DLD1 (cell line): ENCODE data around the gene TRIO.

Experiments used
- in situ Hi-C: cut with HindIII; loops from 2 replicates; pipeline ENCODE4 v1.10.0; 2017; ENCODE audit warnings: low sequenced_read_pairs

Gene TRIO

GRCh38 chr5:14240359-14240758 is 97.2 kb downstream of the TRIO start:
- in situ Hi-C loops: no loop called here

DNA sequence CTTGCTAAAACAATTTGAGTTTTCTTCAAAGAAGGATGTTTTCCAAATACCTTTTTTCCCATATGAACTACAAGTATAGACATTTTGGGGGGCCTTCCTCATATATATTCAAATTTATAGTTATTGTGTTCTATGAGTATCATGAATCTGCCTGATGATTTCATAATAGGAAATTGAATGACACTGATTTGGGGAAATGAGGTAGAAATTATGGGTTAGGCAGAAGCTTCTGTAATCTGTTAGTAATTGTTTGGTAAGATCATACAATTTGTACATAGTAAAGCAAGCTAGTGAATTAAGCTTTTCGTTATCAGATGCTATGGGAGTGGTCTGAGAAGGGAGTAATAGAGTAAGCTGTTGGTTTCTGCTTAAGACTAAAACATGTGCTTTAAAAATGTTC is 98.0 kb downstream of the TRIO start:
- in situ Hi-C loops: no loop called here

DNA sequence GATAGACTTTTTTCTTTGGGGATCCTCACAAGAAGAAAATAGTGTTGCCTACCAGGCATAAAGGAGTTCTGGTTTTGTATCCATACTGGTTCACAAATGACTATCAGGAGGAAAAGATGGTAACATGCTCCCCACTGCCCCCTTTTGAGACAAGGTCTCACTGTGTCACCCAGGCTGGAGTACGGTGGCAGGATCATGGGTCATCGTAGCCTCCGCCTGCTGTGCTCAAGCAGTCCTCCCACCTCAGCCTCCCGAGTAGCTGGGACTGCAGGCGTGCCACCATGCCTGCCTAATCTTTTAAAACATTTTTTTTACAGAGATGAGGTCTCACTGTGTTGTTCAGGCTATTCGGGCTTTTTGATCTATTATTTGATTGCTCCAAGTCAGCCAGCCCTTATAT is 99.3 kb downstream of the TRIO start:
- in situ Hi-C loops: no loop called here

DNA sequence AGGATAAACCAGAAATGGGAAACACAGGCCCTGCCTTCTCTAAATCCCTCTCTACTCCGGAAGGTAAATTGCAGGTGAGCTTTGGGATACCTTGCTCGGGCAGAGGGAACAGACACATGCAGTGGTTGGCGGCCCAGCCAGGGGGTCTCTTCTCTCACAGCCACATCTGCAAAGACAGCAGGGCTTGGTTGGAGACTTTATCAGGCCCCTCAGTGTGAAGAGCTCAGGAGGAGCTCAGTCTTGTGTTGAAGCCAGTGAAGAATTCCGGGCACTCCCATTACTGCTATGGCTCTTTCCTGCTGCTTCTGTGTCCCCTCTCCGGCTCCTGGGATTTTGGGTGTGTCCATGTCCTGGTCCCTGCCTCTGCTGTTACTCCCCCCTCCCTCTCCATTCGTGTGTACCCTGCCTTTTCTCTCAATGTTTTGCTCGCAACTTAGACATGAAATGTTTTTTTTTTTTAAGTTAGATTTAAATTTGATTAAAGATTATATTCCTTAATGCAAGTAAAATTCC is 99.8 kb downstream of the TRIO start:
- in situ Hi-C loops: no loop called here

DNA sequence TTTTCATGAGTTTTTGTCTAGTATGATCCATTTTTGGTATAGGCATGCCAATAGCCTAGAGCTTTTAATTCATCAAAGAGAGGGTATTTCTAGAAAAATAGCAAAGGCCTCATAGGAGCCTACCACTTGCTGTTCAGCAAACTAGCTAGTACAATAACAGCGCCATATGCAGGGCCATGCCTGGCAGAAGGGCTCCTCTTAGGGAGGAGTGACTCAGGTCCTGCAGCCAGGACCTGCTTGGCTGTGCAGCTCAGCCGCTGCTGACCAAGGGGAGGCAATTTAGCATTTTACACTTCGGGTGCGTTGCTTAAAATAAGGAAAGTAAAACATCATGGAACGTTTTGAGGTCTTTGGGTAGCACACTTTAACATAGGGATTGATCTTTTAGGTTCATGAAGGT is 100.6 kb downstream of the TRIO start:
- in situ Hi-C loops: no loop called here

DNA sequence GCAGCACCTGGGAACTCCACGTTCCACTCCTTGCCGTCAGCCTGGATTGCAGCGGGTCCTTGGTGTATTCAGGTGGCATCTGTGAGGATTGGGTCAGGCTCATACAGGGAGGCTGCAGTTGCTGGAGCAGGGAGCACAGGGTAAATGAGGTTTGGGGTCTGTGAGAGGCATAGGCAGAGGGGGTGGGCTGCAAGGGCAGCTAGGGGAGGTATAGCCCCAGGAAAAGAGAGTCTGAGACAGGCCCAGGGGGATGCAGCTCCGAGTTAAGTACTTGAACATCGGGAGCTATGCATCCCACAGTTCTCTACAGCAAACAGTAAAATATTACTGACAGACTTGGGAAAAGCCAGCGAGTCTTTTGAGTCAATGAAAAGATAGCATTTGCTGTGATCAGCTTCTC is 101.6 kb downstream of the TRIO start:
- in situ Hi-C loops: no loop called here

GRCh38 chr5:14245132-14245925 is 102.2 kb downstream of the TRIO start:
- in situ Hi-C loops: no loop called here

DNA sequence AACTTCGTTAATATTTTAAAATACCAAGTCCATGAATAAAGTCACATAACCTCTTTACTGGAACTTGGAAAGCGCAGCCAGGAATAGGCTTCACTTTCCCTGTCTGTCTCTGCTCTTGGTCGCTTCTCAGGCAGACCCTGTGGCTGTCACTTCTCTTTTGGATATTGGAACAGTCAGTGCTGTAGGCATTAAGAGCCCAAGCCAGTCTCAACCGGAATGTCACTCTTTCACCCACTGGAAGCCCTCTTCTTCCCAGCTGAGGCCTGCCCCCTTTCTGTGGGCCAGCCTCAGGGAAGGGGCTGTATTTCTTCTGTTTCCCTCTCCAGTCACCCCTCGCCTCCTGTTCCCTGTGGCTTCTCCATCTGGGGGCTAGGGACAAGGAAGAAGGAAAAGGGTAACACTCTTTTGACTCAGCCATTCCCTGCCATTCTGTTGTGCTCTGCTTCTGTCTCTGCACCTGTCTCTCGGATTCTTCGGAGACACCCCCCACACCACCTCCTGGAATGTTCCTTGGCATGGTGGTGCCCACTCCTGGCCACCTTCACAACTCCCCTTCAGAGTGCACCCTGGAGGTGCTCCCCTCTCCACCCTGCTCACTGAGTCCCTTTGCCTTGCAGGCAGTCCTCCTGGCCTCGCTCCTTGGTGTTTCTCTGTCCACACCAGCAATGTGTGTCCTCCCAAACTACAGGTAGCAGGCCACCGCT is 103.4 kb downstream of the TRIO start:
- in situ Hi-C loops: no loop called here

GRCh38 chr5:14247054-14247386 is 103.9 kb downstream of the TRIO start:
- in situ Hi-C loops: no loop called here

GRCh38 chr5:14249258-14250082 is 106.3 kb downstream of the TRIO start:
- in situ Hi-C loops: no loop called here

DNA sequence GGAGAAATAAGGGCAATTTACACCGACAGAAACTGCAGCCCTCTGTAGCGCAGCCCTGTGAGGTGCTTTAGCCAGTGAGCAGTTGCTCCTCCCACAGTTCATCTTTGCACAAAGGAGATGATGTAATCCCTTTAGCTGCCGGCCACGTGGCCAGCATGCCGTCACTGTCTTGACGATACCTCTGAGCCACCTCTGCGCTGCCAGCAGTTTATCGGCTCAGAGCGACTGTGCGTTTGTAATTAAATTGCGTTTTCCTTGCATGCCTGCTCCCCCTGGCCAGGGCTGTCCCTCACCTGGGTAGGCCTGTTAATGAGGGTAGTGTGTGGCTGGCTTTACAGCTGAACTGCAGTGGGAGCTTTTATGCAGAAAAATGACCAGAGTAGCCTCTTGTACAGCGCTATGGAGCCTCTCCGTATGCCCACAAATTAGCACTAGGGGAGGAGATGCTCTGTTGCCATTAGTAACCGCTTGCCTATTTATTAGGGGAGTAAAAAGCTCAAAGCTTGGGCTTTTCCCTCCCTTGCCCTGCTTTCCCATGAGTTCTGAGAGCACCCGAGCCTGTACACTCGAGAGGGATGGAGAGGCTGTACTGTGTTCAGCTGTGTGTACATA is 107.0 kb downstream of the TRIO start:
- in situ Hi-C loops: no loop called here

GRCh38 chr5:14250748-14251701 is 107.9 kb downstream of the TRIO start:
- in situ Hi-C loops: no loop called here

DNA sequence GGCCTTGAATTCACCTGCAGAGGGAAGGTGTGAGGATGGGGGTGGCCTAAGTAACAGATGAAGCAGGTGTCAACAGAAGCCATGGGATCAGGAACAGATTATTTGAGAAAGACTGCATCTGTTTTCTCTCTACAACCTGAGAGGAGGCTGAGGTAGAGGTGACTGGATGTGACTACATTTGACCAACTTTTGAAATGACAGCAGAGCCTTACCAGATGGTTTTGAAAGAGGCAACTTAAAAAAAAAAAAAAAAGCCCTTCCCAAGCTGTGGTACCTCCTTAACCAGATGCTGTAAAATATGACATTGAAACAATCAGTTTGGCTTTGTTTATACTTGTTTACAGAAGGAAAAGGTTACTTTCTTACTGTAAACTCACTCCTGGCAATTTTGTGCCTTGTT is 108.6 kb downstream of the TRIO start:
- in situ Hi-C loops: no loop called here

DNA sequence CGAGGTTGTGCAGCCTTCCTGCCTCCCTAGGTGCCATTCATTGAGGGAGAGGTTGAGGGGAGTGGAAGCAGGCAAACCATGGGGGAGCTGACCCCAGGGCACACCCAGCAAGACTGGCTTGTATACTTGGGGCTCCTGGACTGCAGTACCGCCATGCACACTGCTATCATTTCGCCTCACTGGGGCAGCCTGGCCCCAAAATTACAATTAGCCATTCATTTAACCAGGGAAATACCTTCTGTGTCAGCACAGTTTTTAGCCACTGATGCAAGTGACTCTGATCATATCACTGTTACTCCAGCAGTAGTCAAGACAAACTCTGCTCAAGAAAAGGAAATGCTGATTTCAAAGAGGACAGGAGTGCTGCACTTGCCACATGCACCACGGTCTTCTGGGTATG is 109.7 kb downstream of the TRIO start:
- in situ Hi-C loops: no loop called here

GRCh38 chr5:14254686-14255085 is 111.5 kb downstream of the TRIO start:
- in situ Hi-C loops: no loop called here

DNA sequence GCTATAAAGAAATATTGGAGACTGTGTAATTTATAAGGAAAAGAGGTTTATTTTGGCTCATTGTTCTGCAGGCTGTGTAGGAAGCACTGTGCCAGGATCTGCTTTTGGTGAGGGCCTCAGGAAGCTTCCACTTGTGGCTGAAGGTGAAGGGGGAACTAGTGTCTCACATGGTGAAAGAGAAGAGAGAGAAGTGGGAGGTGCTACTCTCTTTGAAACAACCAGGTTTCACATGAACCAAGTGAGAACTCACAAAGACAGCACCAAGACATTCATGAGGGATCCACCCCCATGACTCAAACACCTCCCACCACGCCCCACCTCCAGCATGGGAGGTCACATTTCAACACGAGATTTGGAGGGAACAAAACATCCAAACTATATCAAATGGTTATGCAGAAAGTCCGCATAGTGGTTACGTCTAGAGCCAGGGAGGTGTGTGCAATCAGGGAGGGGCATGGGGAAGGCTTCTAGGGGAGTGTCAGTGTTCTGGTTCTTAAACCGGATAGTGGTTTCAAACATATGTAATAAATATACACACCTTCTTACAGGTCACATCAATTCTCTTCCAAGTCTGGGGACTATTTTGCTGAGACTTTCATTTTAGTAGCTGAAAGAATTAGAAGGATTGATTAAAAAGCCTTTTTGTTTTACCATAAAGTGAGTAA is 113.0 kb downstream of the TRIO start:
- in situ Hi-C loops: no loop called here

DNA sequence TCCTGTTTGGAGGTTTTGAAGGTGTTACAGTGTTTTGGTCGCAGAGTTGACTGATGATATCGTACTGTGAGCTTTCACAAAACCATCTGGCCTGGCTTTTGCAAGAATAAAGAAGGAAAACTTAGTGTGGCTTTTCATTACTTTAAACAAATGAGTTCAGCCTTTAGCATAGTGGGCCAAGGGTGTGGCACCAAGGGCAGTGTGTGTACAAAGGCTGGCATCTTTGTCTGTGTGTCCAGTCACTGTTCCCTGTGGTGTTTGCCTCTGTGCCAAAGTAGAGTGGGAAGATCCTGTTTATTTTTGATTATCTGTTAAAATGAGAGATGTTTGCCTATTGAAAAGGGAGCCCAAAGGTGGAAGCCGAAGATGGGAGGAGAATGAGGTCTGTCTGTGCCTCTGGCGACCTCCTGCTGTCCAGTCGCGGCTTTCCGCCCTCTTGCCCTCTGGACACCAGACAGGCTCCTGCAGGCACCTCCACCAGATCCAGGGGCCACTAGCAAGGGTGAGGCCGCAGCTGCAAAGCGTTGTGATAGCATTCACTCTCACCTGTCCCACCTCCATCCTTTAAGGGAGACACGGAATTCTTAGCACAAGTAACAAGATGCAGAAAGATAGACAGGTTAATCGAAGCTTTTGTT is 113.7 kb downstream of the TRIO start:
- in situ Hi-C loops: no loop called here

DNA sequence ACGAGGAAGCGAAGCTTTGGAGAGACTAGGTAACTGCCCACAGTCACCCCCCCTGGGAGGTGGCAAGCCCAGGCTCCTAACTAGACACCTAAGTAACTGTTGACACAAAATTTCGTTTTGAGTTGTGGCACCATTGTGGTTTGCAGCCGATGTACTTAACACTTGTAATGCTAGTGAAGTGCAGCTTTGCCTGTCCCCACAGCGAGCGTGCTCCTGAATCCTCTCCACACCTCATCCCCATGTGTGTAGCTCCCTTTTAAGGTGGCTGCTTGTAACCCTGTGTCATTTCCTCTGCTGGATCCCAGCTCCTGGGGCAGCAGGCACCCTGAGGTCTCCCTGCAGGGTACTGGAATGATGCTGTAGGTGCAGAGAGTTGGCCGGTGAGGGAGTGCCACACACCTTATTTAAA is 114.9 kb downstream of the TRIO start:
- in situ Hi-C loops: no loop called here

GRCh38 chr5:14258840-14259239 is 115.7 kb downstream of the TRIO start:
- in situ Hi-C loops: no loop called here
